WI38 (cell line): Measurements from ENCODE around the gene DRD1.
"Not testable (repeated sequence)": the region's sequence is repeated elsewhere in the genome, so short reads cannot be mapped to it uniquely, and the experiment has no call there.

Experiments used
- H3K4me3 ChIP-seq: 2 replicates; pipeline ENCODE4 v1.5.1; 2011; ENCODE audit warnings: low read depth, mild to moderate bottlenecking, control low read depth, low read length
- CTCF ChIP-seq: IDR thresholded peaks from 2 replicates; pipeline ENCODE4 v1.5.1; 2012; ENCODE audit warnings: low read depth, mild to moderate bottlenecking, control low read depth, low read length

DRD1 gene

GRCh38 chr5:175427762-175428161 lies 16.2 kb downstream of the DRD1 start:
- H3K4me3 ChIP-seq = no peak overlapping the region
- no peak for TF ChIP-seq CTCF

DNA sequence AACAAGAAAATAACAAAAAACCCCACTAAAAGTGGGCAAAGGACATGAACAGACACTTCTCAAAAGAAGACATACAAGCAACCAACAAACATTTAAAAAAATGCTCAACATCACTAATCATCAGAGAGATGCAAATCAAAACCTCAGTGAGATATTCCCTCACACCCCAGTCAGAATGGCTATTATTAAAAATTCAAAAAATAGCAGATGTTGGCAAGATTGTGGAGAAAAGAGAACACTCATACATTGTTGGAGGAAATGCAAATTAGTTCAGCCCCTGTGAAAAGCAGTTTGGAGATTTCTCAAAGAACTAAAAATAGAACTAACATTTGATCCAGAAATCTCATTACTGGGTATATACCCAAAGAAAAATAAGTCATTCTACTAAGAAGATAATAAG lies 19.4 kb downstream of the DRD1 start:
- not testable (repeated sequence) for H3K4me3 ChIP-seq

DNA sequence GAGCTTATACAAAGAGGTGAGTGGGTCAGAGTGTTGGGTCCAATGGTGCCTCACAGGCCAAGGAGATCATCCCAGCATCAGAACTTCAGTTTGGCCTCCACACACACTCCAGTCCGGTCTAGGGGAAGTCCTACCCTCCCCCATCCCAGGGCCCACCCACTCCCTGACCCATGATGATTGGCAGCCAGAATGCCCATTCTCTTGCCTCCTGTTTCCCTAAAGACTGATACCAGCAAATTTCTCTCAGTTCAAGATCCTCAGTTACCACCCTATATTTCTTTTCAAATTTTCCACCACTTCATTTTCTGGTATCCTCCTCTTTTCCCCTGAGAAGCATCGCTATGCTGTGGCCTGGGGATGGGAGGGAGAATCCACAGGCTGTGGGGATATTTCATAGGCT lies 21.9 kb downstream of the DRD1 start:
- TF ChIP-seq CTCF = no peak

DNA sequence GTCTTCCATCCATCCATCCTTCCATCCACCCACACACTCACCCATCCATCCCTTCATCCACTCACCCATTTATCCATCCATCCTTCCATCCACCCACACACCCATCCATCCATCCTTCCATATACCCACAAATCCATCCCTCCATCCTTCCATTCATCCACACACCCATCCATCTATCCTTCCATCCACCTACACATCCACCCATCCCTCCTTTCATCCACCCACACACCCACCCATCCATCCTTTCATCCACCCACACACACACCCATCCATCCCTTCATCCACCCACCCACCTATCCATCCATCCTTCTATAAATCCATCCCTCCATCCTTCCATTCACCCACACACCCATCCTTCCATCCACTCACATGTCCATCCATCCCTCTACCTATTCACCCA lies 23.6 kb downstream of the DRD1 start:
- no peak for TF ChIP-seq CTCF
- no peak overlapping the region for H3K4me3 ChIP-seq

More for the DNA sequence above, 21.9 kb downstream of the DRD1 start:
- H3K4me3 ChIP-seq = no peak overlapping the region

DNA sequence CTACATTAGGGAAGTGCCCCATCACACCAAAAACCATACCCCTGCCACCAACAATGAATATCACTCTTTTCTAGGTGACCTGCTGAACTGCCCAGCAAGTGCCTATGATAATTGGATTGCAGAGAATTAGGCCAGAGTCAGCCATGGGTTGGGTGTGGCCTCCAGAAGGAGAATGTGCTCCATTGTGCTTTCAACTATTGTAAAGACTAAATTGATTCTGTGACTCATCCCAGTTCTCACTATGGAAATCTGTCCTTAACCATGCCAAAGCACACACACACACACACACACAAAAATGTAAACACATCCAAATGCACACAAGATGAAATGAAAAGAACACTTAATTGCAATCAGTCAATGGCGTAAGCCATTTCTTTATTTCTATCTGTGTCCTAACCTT lies 25.7 kb downstream of the DRD1 start:
- no peak for TF ChIP-seq CTCF
- no peak overlapping the region for H3K4me3 ChIP-seq

- TF ChIP-seq CTCF = no peak
- H3K4me3 ChIP-seq = no peak overlapping the region
Observed at GRCh38 chr5:175417384-175417783, 26.6 kb downstream of the DRD1 start.

DNA sequence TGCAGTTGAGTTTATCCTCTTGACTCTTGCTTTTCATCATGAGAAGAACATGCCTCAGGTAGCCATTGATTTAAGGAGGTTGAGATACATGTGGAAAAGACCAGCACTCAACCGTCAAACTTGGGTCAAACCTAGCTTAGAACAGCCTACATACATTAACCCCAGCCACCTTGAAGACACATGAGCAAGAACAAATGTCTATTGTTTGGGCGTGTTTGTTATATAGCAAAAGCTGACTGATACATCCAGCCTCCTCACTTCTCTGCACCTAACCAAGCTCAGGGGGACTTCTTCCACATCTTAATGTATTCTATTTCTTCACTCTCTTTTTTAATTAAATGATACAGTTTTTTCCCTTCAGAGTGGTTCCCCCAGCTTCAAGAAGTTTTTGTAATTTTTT lies 28.7 kb downstream of the DRD1 start:
- no peak overlapping the region for H3K4me3 ChIP-seq
- no peak for TF ChIP-seq CTCF

DNA sequence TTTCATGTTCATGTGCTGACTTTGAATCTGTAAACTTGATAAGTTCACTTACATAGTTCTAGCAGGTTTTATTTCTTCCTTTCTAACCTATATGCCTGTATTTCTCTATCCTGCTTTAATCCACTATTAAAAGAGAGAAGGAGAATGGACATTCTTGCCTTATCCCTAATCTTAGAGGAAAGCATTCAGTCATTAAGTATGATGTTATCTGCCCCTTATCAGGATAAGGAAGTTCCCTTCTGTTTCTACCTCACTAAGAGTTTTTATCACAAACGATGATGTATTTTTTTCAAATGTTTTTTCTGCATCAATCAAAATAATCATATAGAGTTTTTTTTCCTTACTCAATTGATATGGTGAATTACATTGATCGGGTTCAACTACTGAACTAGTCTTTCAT lies 33.1 kb downstream of the DRD1 start:
- TF ChIP-seq CTCF = no peak
- H3K4me3 ChIP-seq = no peak overlapping the region
